Uterus (tissue), 4 donors: Measurements from ENCODE around the gene MRPL34. TPM values are rescaled to one million over a fixed set of nuclear protein-coding genes. Genes with fewer than 3 reads are reported as not detected.
A peak's percentile ranks its signal among the peaks of the same experiment; 100 is the strongest.
"Not testable (repeated sequence)": the region's sequence is repeated elsewhere in the genome, so short reads cannot be mapped to it uniquely, and the experiment has no call there.

Source experiments
- DNase-seq, 2 donors: peaks; one replicate each; pipeline ENCODE4 v3.0.0-alpha.2; 2019 to 2020
- H3K27ac ChIP-seq, 2 donors: fragments of 200-600 bp; sonication (generic); 1 replicate in 1 of 2; 2 replicates in 1 of 2; pipeline ENCODE4 v1.5.1; 2016 to 2018
- H3K27me3 ChIP-seq, 2 donors: fragments of 200-600 bp; sonication (generic); one replicate each; pipeline ENCODE4 v1.5.1; 2018 to 2019; ENCODE audit warnings: control low read depth in 1 of 2
- H3K36me3 ChIP-seq, 2 donors: fragments of 200-600 bp; sonication (generic); one replicate each; pipeline ENCODE4 v1.5.1; 2019; ENCODE audit warnings: control low read depth in 1 of 2
- H3K4me1 ChIP-seq, 2 donors: fragments of 200-600 bp; sonication (generic); one replicate each; pipeline ENCODE4 v1.5.1; 2018 to 2019; ENCODE audit warnings: control low read depth in 1 of 2
- H3K4me3 ChIP-seq, 2 donors: fragments of 200-600 bp; sonication (generic); 1 replicate in 1 of 2; 2 replicates in 1 of 2; pipeline ENCODE4 v1.5.1; 2018 to 2019; ENCODE audit warnings: mild to moderate bottlenecking in 1 of 2
- H3K9me3 ChIP-seq, 2 donors: fragments of 200-600 bp; sonication (generic); one replicate each; pipeline ENCODE4 v1.5.1; 2019; ENCODE audit warnings: control low read depth in 1 of 2
- POLR2A ChIP-seq, 2 donors: fragments of 450-650 bp; IDR thresholded peaks; one replicate each; pipeline ENCODE4 v1.6.1; 2016; ENCODE audit warnings: antibody characterized with exemption in 2 of 2, mild to moderate bottlenecking in 1 of 2, moderate library complexity in 1 of 2
- intact Hi-C: fragments of 100-400 bp; cut with DNase I; formaldehyde crosslinking; loops from one replicate; pipeline ENCODE4 v1.15.1; 2023; ENCODE audit warnings: low total_unique reads
- total RNA-seq, 4 donors: library from RNA; depleted of rRNA in 3 of 4; stranded (reverse); fragments of >200 nt in 3 of 4; gene quantifications; one replicate each; pipeline versions ENCODE4 v1.1.0 to v1.2.4, GENCODE V29; 2014 to 2023
- TF ChIP-seq, protein P1 (sequence below), 4 experiments: fragments of 200-600 bp in 2 of 4; fragments of 450-650 bp in 2 of 4; sonication (generic) in 2 of 4; IDR thresholded peaks; one replicate each; pipeline ENCODE4 v1.5.1; 2016 to 2019; ENCODE audit warnings: antibody characterized with exemption in 4 of 4, mild to moderate bottlenecking in 2 of 4, moderate library complexity in 1 of 4
- donor health status: DM: yes; HTN: yes; CAD: no.

Gene MRPL34
- total RNA-seq, 4 donors from 2014 or later: 30.9 to 289 (median 97.2) TPM

DNA sequence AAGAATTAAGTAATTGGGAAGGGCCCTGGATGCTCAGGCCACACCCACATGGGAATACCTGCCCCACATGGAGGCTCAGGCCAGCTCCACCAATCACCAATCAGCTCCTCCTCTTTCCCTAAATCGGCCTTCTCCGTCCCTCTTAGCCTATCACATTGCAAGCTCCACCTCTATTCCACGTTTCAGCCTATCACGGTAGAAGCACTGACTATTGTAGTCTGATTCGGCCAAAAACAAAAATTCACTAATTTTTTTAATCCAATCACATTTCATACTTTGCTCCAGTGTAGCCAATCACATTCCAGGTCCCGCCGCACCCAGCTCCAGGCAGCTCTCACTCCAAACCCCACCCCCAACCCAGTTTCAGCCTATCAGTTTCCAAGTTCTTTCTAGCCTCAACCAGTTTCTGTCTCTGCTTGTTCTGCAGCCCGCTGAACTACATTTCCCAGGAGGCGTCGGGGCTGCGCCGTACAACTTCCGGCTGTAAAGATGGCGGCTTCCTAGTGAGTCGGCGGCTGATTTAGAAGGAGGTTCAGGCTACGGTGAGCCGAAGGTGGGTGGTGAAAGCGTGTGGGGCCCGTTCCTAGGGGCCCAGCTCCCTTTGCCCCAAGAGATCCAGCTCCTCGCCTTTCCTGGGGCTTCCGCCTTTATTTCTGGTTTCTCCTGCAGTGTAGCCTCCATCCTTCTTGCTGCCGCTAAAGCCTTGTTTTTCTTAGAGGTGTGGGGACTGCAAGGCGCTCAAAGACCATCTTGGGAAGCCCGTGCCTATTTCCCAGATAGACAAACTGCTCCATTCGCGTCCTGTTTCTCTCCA is 38.5 kb upstream of the MRPL34 start, which contains the start of gene BABAM1:
BABAM1 (plus strand) TSS at position 469 of the 814 bp plus-strand sequence. CDS start 1,364 bp downstream, outside the sequence.
- intact Hi-C loops: no loop called here
- Histone ChIP-seq H3K4me3 (peak within 1 kb of the TSS; percentile 62 to 77), H3K27ac (peak within 1 kb of the TSS; percentile 68 to 75), H3K4me1 (peaks cover 0 to 6% of the 10 kb centered on the region in 2 donors), H3K9me3 (no peaks in the 10 kb centered on the region), H3K36me3 (no peaks in the 10 kb centered on the region), H3K27me3 (no peaks in the 10 kb centered on the region)
- peak; percentile 93 to 98 for DNase-seq
- TF ChIP-seq POLR2A (IDR thresholded peaks at IDR 0.05): peak in 1 of 2 donors; percentile 38
- TF ChIP-seq, protein P1, sequence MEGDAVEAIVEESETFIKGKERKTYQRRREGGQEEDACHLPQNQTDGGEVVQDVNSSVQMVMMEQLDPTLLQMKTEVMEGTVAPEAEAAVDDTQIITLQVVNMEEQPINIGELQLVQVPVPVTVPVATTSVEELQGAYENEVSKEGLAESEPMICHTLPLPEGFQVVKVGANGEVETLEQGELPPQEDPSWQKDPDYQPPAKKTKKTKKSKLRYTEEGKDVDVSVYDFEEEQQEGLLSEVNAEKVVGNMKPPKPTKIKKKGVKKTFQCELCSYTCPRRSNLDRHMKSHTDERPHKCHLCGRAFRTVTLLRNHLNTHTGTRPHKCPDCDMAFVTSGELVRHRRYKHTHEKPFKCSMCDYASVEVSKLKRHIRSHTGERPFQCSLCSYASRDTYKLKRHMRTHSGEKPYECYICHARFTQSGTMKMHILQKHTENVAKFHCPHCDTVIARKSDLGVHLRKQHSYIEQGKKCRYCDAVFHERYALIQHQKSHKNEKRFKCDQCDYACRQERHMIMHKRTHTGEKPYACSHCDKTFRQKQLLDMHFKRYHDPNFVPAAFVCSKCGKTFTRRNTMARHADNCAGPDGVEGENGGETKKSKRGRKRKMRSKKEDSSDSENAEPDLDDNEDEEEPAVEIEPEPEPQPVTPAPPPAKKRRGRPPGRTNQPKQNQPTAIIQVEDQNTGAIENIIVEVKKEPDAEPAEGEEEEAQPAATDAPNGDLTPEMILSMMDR (IDR thresholded peaks at IDR 0.05): no peak

DNA sequence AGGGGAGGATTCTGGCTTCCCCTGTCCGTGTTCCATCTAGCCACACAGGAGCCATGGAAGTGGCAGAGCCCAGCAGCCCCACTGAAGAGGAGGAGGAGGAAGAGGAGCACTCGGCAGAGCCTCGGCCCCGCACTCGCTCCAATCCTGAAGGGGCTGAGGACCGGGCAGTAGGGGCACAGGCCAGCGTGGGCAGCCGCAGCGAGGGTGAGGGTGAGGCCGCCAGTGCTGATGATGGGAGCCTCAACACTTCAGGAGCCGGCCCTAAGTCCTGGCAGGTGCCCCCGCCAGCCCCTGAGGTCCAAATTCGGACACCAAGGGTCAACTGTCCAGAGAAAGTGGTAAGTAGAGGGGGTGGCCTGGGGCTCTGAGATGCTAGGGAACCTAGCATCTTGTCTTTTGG is 36.9 kb upstream of the MRPL34 start:
- H3K9me3 ChIP-seq: no peaks in the 10 kb centered on the region
- H3K36me3 ChIP-seq: no peaks in the 10 kb centered on the region
- intact Hi-C loops: no loop called here
- no peak for DNase-seq
- peaks cover 0 to 6% of the 10 kb centered on the region in 2 donors for H3K4me1 ChIP-seq
- no peaks in the 10 kb centered on the region for H3K27me3 ChIP-seq
- H3K27ac ChIP-seq: no peak overlapping the region
- TF ChIP-seq, protein P1 (IDR thresholded peaks at IDR 0.05): no peak
- TF ChIP-seq POLR2A (IDR thresholded peaks at IDR 0.05): no peak
- H3K4me3 ChIP-seq: no peak overlapping the region

DNA sequence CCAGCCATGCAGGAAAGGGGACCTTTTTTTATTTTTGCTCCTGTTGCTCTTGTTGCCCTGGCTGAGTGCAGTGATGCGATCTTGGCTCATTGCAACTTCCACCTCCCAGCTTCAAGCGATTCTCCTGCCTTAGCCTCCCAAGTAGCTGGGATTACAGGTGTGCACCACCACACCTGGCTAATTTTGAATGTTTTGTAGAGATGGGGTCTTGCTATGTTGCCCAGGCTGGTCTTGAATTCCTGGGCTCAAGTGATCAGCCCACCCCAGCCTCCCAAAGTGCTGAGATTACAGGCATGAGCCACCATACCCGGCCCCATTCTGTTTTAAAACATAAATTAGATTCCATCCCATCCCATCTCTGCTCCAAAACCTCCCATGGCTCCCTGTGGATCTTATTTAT is 30.8 kb upstream of the MRPL34 start:
- DNase-seq, H3K36me3 ChIP-seq, H3K9me3 ChIP-seq, H3K4me1 ChIP-seq, H3K27me3 ChIP-seq, H3K4me3 ChIP-seq, H3K27ac ChIP-seq: not testable (repeated sequence)
- intact Hi-C loops: loop anchor here (10.0 kb wide), 1 partner anchor 200 kb away; the partner anchor contains the start of genes HAUS8 and MYO9B

DNA sequence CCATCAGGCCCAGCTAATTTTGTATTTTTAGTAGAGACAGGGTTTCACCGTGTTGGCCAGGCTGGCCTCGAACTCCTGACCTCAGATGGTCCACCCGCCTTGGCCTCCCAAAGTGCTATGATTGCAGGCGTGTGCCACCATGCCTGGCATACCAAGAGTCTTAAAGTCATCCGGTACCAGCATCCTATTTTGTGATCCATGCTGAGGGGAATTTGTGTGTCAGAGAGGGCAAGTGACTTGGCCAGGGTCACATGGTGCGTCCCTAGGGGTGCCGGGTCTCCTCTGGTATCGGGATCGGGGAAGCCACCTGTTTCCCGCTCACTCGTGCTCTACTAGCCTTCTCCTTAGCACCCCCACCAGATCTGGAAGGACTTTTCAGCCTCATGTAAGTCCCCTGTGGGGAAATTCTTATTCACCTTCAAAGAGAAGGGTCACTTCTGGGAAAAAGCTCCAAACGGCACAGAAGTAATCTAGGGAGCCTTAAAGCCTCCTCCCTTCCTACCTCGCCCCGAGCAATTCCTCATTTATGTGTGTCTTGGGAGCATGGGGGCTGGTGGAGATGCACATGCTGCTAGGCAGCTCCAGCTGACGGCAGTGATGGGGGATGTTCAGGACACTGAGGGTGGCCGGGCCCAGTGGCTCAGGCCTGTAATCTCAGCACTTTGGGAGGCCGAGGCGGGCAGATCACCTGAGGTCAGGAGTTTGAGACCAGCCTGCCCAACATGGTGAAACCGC is 30.1 kb upstream of the MRPL34 start:
- DNase-seq: no peak
- intact Hi-C loops: loop anchor here (10.0 kb wide), 1 partner anchor 201 kb away; the partner anchor contains the start of genes HAUS8 and MYO9B
- TF ChIP-seq POLR2A (IDR thresholded peaks at IDR 0.05): no peak
- TF ChIP-seq, protein P1 (IDR thresholded peaks at IDR 0.05): no peak
- Histone ChIP-seq H3K36me3 (no peaks in the 10 kb centered on the region), H3K27me3 (no peaks in the 10 kb centered on the region), H3K4me1 (no peaks in the 10 kb centered on the region), H3K9me3 (no peaks in the 10 kb centered on the region), H3K4me3 (no peak overlapping the region), H3K27ac (no peak overlapping the region)

DNA sequence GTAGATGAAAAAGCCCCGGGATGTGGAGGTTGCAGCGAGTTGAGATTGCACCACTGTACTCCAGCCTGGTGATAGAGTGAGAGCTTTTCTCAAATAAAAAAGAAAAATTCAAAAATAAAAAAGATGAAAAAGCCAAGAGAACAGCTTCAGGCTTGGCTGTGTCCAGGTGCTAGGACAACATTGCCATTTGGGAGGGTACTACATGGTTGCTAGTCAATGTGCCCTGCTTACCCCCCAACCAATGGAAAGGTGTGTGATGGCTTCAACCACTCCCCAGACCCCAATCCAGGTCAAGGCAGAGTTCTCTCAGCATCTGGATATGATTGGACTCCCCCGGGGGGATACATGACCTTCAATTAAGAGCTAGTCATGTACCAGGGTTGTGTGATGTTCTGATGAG is 26.2 kb upstream of the MRPL34 start:
- Histone ChIP-seq H3K27ac (no peak overlapping the region), H3K36me3 (no peaks in the 10 kb centered on the region)
- TF ChIP-seq, protein P1 (IDR thresholded peaks at IDR 0.05): no peak
- TF ChIP-seq POLR2A (IDR thresholded peaks at IDR 0.05): no peak

More for the DNA sequence above, 26.2 kb upstream of the MRPL34 start:
- no peaks in the 10 kb centered on the region for H3K9me3 ChIP-seq
- peaks cover 0 to 13% of the 10 kb centered on the region in 2 donors for H3K4me1 ChIP-seq
- H3K27me3 ChIP-seq: peaks cover 5 to 12% of the 10 kb centered on the region in 2 donors
- intact Hi-C loops: loop anchor here (10.0 kb wide), 1 partner anchor 205 kb away; the partner anchor contains the start of genes HAUS8 and MYO9B
- DNase-seq: no peak
- no peak overlapping the region for H3K4me3 ChIP-seq
